Myocyte (in vitro differentiated cells): ENCODE results near the gene ARPC4. TPM values are rescaled to one million over a fixed set of nuclear protein-coding genes. Genes with fewer than 3 reads are reported as not detected.
"Not testable (repeated sequence)": the region's sequence is repeated elsewhere in the genome, so short reads cannot be mapped to it uniquely, and the experiment has no call there.

ENCODE experiments used
- DNase-seq: peaks from one replicate; pipeline ENCODE4 v3.0.0-alpha.2; 2012; ENCODE audit warnings: low read depth
- total RNA-seq: library from RNA; depleted of rRNA; stranded (reverse); fragments of >200 nt; gene quantifications from 2 replicates; pipeline ENCODE4 v1.2.3, GENCODE V29; 2014

The ARPC4 gene
- total RNA-seq, 1 donor from 2014 or later: 172 TPM

GRCh38 chr3:9769426-9770275, 23.2 kb upstream of the ARPC4 start, which contains the start of gene CAMK1:
Gene CAMK1 (minus strand): TSS chr3:9769947. CDS start chr3:9767749, 2,198 bp downstream.
- DNase-seq: peak; percentile 70

GRCh38 chr3:9770276-9770812, 22.5 kb upstream of the ARPC4 start:
- no peak for DNase-seq

- not testable (repeated sequence) for DNase-seq
These were observed 21.9 kb upstream of the ARPC4 start for GRCh38 chr3:9771007-9771406.

GRCh38 chr3:9776896-9777693, 15.8 kb upstream of the ARPC4 start:
- DNase-seq: no peak

GRCh38 chr3:9777694-9778021, 15.2 kb upstream of the ARPC4 start:
- no peak for DNase-seq

- peak; percentile 60 for DNase-seq
These were observed 14.5 kb upstream of the ARPC4 start for GRCh38 chr3:9778143-9779074.

GRCh38 chr3:9779075-9779593, 13.7 kb upstream of the ARPC4 start:
- DNase-seq: no peak

- DNase-seq: no peak
These were observed 13.0 kb upstream of the ARPC4 start for GRCh38 chr3:9779721-9780457.

GRCh38 chr3:9780458-9780812, 12.4 kb upstream of the ARPC4 start:
- no peak for DNase-seq

GRCh38 chr3:9780910-9781309, 12.0 kb upstream of the ARPC4 start:
- DNase-seq: no peak

GRCh38 chr3:9781551-9781950, 11.3 kb upstream of the ARPC4 start:
- DNase-seq: no peak

GRCh38 chr3:9781978-9782603, 10.8 kb upstream of the ARPC4 start:
- no peak for DNase-seq

- no peak for DNase-seq
These were observed 10.1 kb upstream of the ARPC4 start for GRCh38 chr3:9782770-9783169.

- no peak for DNase-seq
These were observed 8.9 kb upstream of the ARPC4 start for GRCh38 chr3:9783954-9784353.

- DNase-seq: no peak
These were observed 7.9 kb upstream of the ARPC4 start for GRCh38 chr3:9784965-9785364.

GRCh38 chr3:9785602-9786001, 7.3 kb upstream of the ARPC4 start:
- no peak for DNase-seq

- DNase-seq: no peak
These were observed 6.6 kb upstream of the ARPC4 start for GRCh38 chr3:9786209-9786739.

- DNase-seq: no peak
These were observed 5.8 kb upstream of the ARPC4 start for GRCh38 chr3:9786825-9787669.

GRCh38 chr3:9787714-9788113, 5.2 kb upstream of the ARPC4 start:
- DNase-seq: no peak
